DND-41 (cell line): ENCODE results near the gene TMEM44.

ENCODE experiments used
- CTCF ChIP-seq: IDR thresholded peaks from 2 replicates; pipeline ENCODE4 v1.5.1; 2012; ENCODE audit warnings: borderline replicate concordance, low read length, moderate library complexity, mild to moderate bottlenecking; ENCODE audit not compliant: poor library complexity, severe bottlenecking; ENCODE audit errors: extremely low read depth
- EZH2 ChIP-seq: IDR thresholded peaks from 3 replicates; pipeline ENCODE4 v1.6.1; 2012; ENCODE audit warnings: borderline replicate concordance, low read depth, mild to moderate bottlenecking, moderate library complexity, low read length, inconsistent platforms; ENCODE audit not compliant: severe bottlenecking

DNA sequence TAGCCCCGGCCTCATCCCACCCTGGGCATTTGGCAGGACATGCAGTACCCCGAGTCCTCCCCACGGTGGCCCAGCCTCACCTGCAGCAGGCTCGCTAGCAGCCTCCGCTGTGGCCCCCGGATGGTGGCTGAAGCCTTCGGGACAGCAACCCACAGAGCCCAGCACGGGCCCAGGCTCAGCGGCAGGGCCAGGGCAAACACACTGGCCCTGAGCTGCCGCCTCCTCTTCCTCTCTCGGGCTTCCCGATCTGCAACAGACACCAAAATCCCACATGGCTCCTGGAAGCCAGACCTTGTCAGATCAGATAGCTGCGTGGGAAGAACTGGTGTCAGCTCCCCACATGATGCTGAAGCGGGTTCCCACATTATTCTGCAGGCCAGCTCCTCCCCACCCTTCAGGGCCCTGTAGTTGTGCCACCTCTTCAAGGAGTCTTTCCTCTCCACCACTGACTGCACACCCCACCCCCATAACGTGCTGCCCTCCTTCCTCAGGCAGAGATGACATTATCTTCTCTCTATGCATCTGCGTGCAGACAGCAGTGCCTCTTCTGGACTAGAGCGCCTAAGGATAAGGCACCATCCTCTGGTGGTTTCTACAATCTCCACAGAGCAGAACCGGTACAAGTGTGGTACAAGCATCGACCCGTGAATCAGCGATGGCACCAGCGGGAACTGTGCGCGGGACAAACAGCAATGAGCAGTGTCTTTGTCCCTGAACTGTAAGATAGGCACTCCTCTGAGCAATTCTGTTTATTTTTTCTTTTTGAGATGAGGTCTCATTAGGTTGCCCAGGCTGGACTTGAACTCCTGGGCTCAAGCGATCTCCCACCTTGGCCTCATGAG is 9.5 kb downstream of the TMEM44 start:
- no peak for TF ChIP-seq CTCF
- no peak for TF ChIP-seq EZH2
